WERI-Rb-1 (cell line): ENCODE results near the gene ZNF57.
"Not testable (repeated sequence)": the region's sequence is repeated elsewhere in the genome, so short reads cannot be mapped to it uniquely, and the experiment has no call there.

Experiments
- DNase-seq: peaks from one replicate; pipeline ENCODE4 v3.0.0-alpha.2; 2020
- H3K27ac ChIP-seq: fragments of 250-450 bp; sonication (Bioruptor Pico); 2 replicates; pipeline ENCODE4 v1.5.1; 2020; ENCODE audit warnings: mild to moderate bottlenecking, moderate library complexity
- H3K27me3 ChIP-seq: fragments of 250-450 bp; sonication (Bioruptor Pico); 2 replicates; pipeline ENCODE4 v1.5.1; 2021; ENCODE audit warnings: mild to moderate bottlenecking, low read depth, moderate library complexity; ENCODE audit not compliant: insufficient read depth, severe bottlenecking
- H3K36me3 ChIP-seq: fragments of 250-450 bp; sonication (Bioruptor Pico); 2 replicates; pipeline ENCODE4 v1.5.1; 2020; ENCODE audit warnings: mild to moderate bottlenecking, moderate library complexity
- H3K4me3 ChIP-seq: 2 replicates; pipeline ENCODE4 v1.5.1; 2011; ENCODE audit warnings: low read depth, mild to moderate bottlenecking, control low read depth, low read length
- H3K9me3 ChIP-seq: fragments of 250-450 bp; sonication (Bioruptor Pico); 2 replicates; pipeline ENCODE4 v1.5.1; 2021; ENCODE audit warnings: mild to moderate bottlenecking, moderate library complexity; ENCODE audit not compliant: severe bottlenecking
- CTCF ChIP-seq: IDR thresholded peaks from 2 replicates; pipeline ENCODE4 v1.5.1; 2011; ENCODE audit warnings: low read depth, mild to moderate bottlenecking, control low read depth, inconsistent platforms, low read length

Gene ZNF57

GRCh38 chr19:2957160-2957559 lies 56.4 kb downstream of the ZNF57 start:
- Histone ChIP-seq H3K4me3 (no peak overlapping the region), H3K36me3 (no peaks in the 10 kb centered on the region), H3K27ac (no peak overlapping the region), H3K27me3 (no peaks in the 10 kb centered on the region), H3K9me3 (no peaks in the 10 kb centered on the region)
- no peak for TF ChIP-seq CTCF
- DNase-seq, result no peak

DNA sequence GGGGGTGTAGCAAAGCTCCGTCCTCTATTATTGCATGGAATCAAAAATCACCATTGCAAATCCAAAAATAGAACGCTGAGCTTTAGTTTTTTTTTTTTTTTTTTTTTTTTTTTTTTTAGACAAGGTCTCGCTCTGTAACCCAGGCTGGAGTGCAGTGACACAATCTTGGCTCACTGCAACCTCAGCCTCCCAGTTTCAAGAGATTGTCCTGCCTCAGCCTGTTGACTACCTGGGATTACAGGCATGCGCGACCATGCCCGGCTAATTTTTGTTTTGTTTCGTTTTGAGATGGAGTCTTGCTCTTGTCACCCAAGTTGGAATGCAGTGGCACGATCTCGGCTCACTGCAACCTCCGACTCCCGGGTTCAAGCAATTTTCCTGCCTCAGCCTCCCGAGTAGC lies 59.4 kb downstream of the ZNF57 start:
- Histone ChIP-seq H3K36me3 (no peaks in the 10 kb centered on the region), H3K9me3 (no peaks in the 10 kb centered on the region), H3K4me3 (no peak overlapping the region), H3K27me3 (no peaks in the 10 kb centered on the region), H3K27ac (no peak overlapping the region)
- TF ChIP-seq CTCF, result no peak
- no peak for DNase-seq

DNA sequence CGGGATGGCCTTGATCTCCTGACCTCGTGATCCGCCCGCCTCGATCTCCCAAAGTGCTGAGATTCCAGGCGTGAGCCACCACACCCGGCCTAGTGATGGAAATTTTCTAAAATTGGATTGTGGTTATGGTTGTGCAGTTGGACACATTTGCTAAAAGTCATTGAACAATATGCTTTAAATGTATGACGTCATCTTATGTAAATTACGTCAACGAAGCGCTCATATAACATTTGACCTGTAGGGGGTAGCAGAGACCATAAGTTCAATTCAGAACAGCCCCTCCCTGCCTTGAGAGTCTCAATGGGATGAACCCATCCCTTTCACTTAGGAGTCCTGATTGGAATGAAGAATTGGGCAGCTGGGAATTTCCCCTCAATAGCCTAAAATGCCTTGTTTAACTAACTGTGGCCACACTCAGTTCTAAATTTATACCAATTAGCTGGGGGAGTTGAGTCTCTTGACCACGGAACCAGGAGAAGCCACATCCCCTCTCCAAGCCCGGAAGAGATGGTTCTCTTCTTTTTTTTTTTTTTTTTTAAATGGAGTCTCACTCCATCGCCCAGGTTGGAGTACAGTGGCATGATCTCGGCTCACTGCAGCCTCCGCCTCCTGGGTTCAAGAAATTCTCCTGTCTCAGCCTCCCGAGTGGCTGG lies 61.4 kb downstream of the ZNF57 start:
- Histone ChIP-seq H3K36me3 (no peaks in the 10 kb centered on the region), H3K4me3 (no peak overlapping the region), H3K9me3 (no peaks in the 10 kb centered on the region), H3K27ac (no peak overlapping the region), H3K27me3 (no peaks in the 10 kb centered on the region)
- TF ChIP-seq CTCF, result peak; percentile 66
- DNase-seq, result peak; percentile 56

- no peak for TF ChIP-seq CTCF
- DNase-seq, result no peak
- Histone ChIP-seq H3K27ac (no peak overlapping the region), H3K27me3 (no peaks in the 10 kb centered on the region), H3K36me3 (no peaks in the 10 kb centered on the region), H3K4me3 (no peak overlapping the region), H3K9me3 (no peaks in the 10 kb centered on the region)
Observed at GRCh38 chr19:2963122-2963521, 62.4 kb downstream of the ZNF57 start.

DNA sequence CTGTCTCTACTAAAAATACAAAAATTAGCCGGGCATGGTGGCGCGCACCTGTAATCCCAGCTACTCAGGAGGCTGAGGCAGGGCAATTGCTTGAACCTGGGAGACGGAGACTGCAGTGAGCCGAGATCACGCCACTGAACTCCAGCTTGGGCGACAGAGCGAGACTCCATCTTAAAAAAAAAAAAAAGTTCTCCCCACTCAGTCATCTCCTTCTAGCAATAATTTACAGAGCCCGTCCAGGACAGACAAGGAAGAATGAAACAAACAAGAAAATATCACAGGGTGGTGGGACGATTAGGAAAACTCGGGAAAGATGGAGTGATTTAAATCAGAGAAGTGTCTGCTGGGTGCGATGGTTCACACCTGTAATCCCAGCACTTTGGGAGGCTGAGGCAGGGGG lies 62.9 kb downstream of the ZNF57 start:
- not testable (repeated sequence) for H3K27me3 ChIP-seq, H3K9me3 ChIP-seq, DNase-seq, H3K27ac ChIP-seq, H3K4me3 ChIP-seq, H3K36me3 ChIP-seq

DNA sequence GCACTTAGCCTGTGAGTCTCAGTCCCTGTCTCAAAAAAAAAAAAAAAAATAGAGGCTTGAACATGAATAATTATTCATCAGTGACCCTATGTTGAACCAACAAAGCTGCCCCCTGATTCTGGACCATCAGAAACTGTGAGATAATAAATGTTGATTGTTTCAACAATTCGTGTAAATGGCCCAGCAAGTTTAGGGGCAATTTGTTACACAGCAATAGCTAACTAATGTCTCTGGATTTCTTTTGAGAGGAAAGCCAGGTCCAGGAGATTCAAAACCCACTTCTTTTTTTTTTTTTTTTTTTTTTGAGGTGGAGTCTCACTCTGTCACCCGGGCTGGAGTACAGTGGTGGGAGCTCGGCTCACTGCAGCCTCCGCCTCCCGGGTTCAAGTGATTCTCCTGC lies 64.1 kb downstream of the ZNF57 start:
- TF ChIP-seq CTCF, result no peak
- H3K9me3 ChIP-seq, result no peaks in the 10 kb centered on the region
- H3K36me3 ChIP-seq, result no peaks in the 10 kb centered on the region
- no peak overlapping the region for H3K27ac ChIP-seq
- H3K27me3 ChIP-seq, result no peaks in the 10 kb centered on the region
- H3K4me3 ChIP-seq, result no peak overlapping the region
- DNase-seq, result no peak
